HepG2 (cell line): Measurements from ENCODE around the gene SNX9. TPM values are rescaled to one million over a fixed set of nuclear protein-coding genes. Genes with fewer than 3 reads are reported as not detected.

ENCODE experiments used
- ETV6 ChIP-seq: sonication (generic); formaldehyde crosslinking; conservative IDR thresholded peaks from 2 replicates; pipeline ENCODE4 v1.4.0; 2020; ENCODE audit warnings: missing genetic modification reagents
- FOXA3 ChIP-seq: IDR thresholded peaks from 2 replicates; pipeline ENCODE4 v1.6.1; 2016; ENCODE audit warnings: missing genetic modification reagents, missing compliant biosample characterization
- HOMEZ ChIP-seq: IDR thresholded peaks from 2 replicates; pipeline ENCODE4 v1.6.1; 2016; ENCODE audit warnings: low read depth
- KLF11 ChIP-seq: IDR thresholded peaks from 2 replicates; pipeline ENCODE4 v1.6.1; 2016; ENCODE audit warnings: missing compliant biosample characterization
- LCORL ChIP-seq, 2 experiments: fragments of 450-650 bp in 1 of 2; sonication (generic) in 1 of 2; formaldehyde crosslinking in 1 of 2; IDR thresholded peaks; 2 replicates each; pipeline versions ENCODE4 v1.5.0 to v1.6.1; 2017 to 2020; ENCODE audit warnings: antibody characterized with exemption in 1 of 2, missing genetic modification reagents in 1 of 2
- MAFK ChIP-seq, 2 experiments: IDR thresholded peaks in 1 of 2; conservative IDR thresholded peaks in 1 of 2; 2 replicates each; pipeline ENCODE4 v1.6.1; 2011; ENCODE audit warnings: improper control_type of control experiment in 2 of 2, low read length in 2 of 2
- MAX ChIP-seq: IDR thresholded peaks from 2 replicates; pipeline ENCODE4 v1.6.1; 2012; ENCODE audit warnings: inconsistent platforms
- POGZ ChIP-seq: sonication (generic); formaldehyde crosslinking; IDR thresholded peaks from 2 replicates; pipeline ENCODE4 v1.4.0; 2020; ENCODE audit warnings: mild to moderate bottlenecking, missing genetic modification reagents
- SAP130 ChIP-seq: IDR thresholded peaks from 2 replicates; pipeline ENCODE4 v1.6.1; 2016; ENCODE audit warnings: low read depth
- SOX13 ChIP-seq, 3 experiments: fragments of 450-650 bp in 1 of 3; sonication (generic) in 1 of 3; formaldehyde crosslinking in 1 of 3; IDR thresholded peaks in 2 of 3; conservative IDR thresholded peaks in 1 of 3; 2 replicates each; pipeline versions ENCODE4 v1.5.0 to v1.6.1; 2016 to 2020; ENCODE audit warnings: antibody characterized with exemption in 1 of 3, mild to moderate bottlenecking in 1 of 3, missing compliant biosample characterization in 1 of 3, missing genetic modification reagents in 1 of 3, moderate library complexity in 1 of 3
- SOX5 ChIP-seq: IDR thresholded peaks from 2 replicates; pipeline ENCODE4 v1.6.1; 2016; ENCODE audit warnings: borderline replicate concordance
- TEAD2 ChIP-seq: sonication (generic); formaldehyde crosslinking; IDR thresholded peaks from 2 replicates; pipeline ENCODE4 v1.9.0; 2021; ENCODE audit warnings: missing genetic modification reagents
- ZBTB38 ChIP-seq: sonication (generic); formaldehyde crosslinking; IDR thresholded peaks from 2 replicates; pipeline ENCODE4 v1.5.1; 2020; ENCODE audit warnings: mild to moderate bottlenecking, missing genetic modification reagents
- ZBTB40 ChIP-seq, 2 experiments: fragments of 450-650 bp in 1 of 2; sonication (generic) in 1 of 2; formaldehyde crosslinking in 1 of 2; IDR thresholded peaks; 2 replicates each; pipeline versions ENCODE4 v1.6.1 to v1.8.0; 2016 to 2022; ENCODE audit warnings: antibody characterized with exemption in 1 of 2, mild to moderate bottlenecking in 1 of 2, missing genetic modification reagents in 1 of 2
- ZMYM4 ChIP-seq: sonication (generic); formaldehyde crosslinking; IDR thresholded peaks from 2 replicates; pipeline ENCODE4 v1.8.1; 2023; ENCODE audit warnings: mild to moderate bottlenecking, missing genetic modification reagents
- ZNF317 ChIP-seq: sonication (generic); formaldehyde crosslinking; IDR thresholded peaks from 2 replicates; pipeline ENCODE4 v1.5.0; 2020; ENCODE audit warnings: mild to moderate bottlenecking, missing genetic modification reagents
- ZNF781 ChIP-seq: sonication (generic); formaldehyde crosslinking; IDR thresholded peaks from 2 replicates; pipeline ENCODE4 v1.5.1; 2020; ENCODE audit warnings: borderline replicate concordance, mild to moderate bottlenecking, missing genetic modification reagents; ENCODE audit errors: not compliant biosample characterization
- ZNF878 ChIP-seq: sonication (generic); formaldehyde crosslinking; IDR thresholded peaks from 2 replicates; pipeline ENCODE4 v1.8.1; 2023; ENCODE audit warnings: mild to moderate bottlenecking, missing genetic modification reagents, moderate library complexity
- ZNF879 ChIP-seq: sonication (generic); formaldehyde crosslinking; IDR thresholded peaks from 2 replicates; pipeline ENCODE4 v1.8.1; 2023; ENCODE audit warnings: missing genetic modification reagents
- polyA plus RNA-seq, 8 experiments: library from polyadenylated mRNA; depleted of rRNA in 3 of 8; stranded (reverse) in 7 of 8; unstranded in 1 of 8; fragments of >200 nt; fragmentation: Illumina TruSeq in 4 of 8; extraction: Trizol in 4 of 8; gene quantifications; 2 replicates each; pipeline versions ENCODE4 v1.2.1 to v1.2.3, GENCODE V29; 2011 to 2016; ENCODE audit warnings: low read depth in 4 of 8, missing spikeins in 1 of 8, mixed read lengths in 1 of 8; ENCODE audit not compliant: insufficient read depth in 1 of 8
- total RNA-seq, 5 experiments: library from RNA; depleted of rRNA; stranded (reverse); fragments of >200 nt; fragmentation: Illumina TruSeq; extraction: Trizol; gene quantifications; 2 replicates each; pipeline ENCODE4 v1.2.3, GENCODE V29; 2016; ENCODE audit warnings: low read depth in 1 of 5

SNX9 gene
- total and polyA plus RNA-seq, 2 of the 13 experiments (the other 11 are each of a cell fraction or from before 2014, with no cell fraction given), result 21.9 to 36.0 TPM

GRCh38 chr6:157859775-157860504 lies 36.9 kb downstream of the SNX9 start (continued):
- TF ChIP-seq ZBTB40 (IDR thresholded peaks at IDR 0.05) (peak; percentile 64), ZBTB40 (CRISPR knock-in tag; IDR thresholded peaks at IDR 0.05) (peak; percentile 96), ZNF781 (no peak), HOMEZ (CRISPR knock-in tag) (peak; percentile 30; the same call in 1 of the 2 replicates), KLF11 (CRISPR knock-in tag) (no peak), SOX13 (IDR thresholded peaks at IDR 0.05) (no peak), SOX13 (CRISPR knock-in tag; conservative IDR thresholded peaks at IDR 0.05 in 1 of 2, IDR thresholded peaks at IDR 0.05 in 1 of 2) (peak in 1 of 2 experiments; percentile 21; a peak in 1 of 4 replicates), SAP130 (CRISPR knock-in tag) (peak; percentile 50), ZNF879 (CRISPR knock-in tag) (no peak), ETV6 (CRISPR knock-in tag) (no peak), LCORL (IDR thresholded peaks at IDR 0.05) (no peak), LCORL (CRISPR knock-in tag; IDR thresholded peaks at IDR 0.05) (peak; percentile 68), TEAD2 (CRISPR knock-in tag) (no peak), MAX (peak; percentile 7; the same call in 1 of the 2 replicates), MAFK (conservative IDR thresholded peaks at IDR 0.05 in 1 of 2, IDR thresholded peaks at IDR 0.05 in 1 of 2; ENCODE audit: low read length in 2 of 2) (peak; percentile 85 to 88), SOX5 (CRISPR knock-in tag) (peak; percentile 65; the same call in 1 of the 2 replicates), ZNF878 (CRISPR knock-in tag) (no peak), ZNF317 (no peak), POGZ (CRISPR knock-in tag) (0 out of 2 replicates have a peak, but pooled peaks have one; percentile 30), ZBTB38 (CRISPR knock-in tag) (no peak), ZMYM4 (CRISPR knock-in tag) (0 out of 2 replicates have a peak, but pooled peaks have one; percentile 31), FOXA3 (CRISPR knock-in tag) (peak; percentile 55)
